ENCODE data around the gene RPUSD1. TPM values are rescaled to one million over a fixed set of nuclear protein-coding genes. Genes with fewer than 3 reads are reported as not detected.

The RPUSD1 gene
- total RNA-seq, 1 experiment from 2014 or later = 48.6 TPM

DNA sequence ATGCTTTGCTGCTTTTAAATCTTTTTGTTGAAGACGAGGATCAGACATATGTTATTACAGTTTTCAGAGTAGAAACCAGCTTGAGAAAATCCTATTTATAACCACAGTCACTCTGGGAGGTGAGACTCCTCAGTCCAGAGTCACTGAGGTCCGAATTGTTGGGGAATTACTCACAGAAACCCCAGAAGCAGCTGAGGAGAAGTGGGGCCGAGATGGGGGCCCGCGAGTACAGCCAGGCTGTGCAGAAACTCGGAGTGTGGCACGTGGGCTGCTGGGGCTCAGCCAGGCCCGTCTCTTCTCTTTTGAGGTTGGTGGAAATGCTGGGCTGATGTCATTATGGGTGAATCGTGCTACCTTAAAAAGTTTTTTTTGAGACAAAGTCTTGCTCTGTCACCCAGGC, 26.8 kb upstream of the RPUSD1 start:
- Histone ChIP-seq H3K4me2 (ENCODE audit: insufficient read depth, insufficient read length, low read length) (no peak overlapping the region), H2BK20ac (ENCODE audit: low read depth, low read length, poor library complexity, severe bottlenecking) (no peak overlapping the region), H3K27me3 (ENCODE audit: insufficient read depth, low read length) (no peaks in the 10 kb centered on the region; the same call in 1 of the 2 replicates), H2BK120ac (ENCODE audit: low read depth, low read length, poor library complexity, severe bottlenecking) (no peak overlapping the region), H4K8ac (replicated peaks; ENCODE audit: insufficient read length, low read depth, low read length) (no peak overlapping the region), H2AK5ac (ENCODE audit: insufficient read length, low read length) (no peak overlapping the region), H3K14ac (ENCODE audit: insufficient read depth, low read length) (no peak overlapping the region), H3K9ac (ENCODE audit: extremely low read depth, insufficient read length, low read length) (no peak overlapping the region), H4K91ac (ENCODE audit: insufficient read length, low read depth, low read length) (no peak overlapping the region), H2BK5ac (ENCODE audit: insufficient read length, low read length) (no peak overlapping the region), H3T11ph (ENCODE audit: low read length) (no peak overlapping the region), H3K79me1 (ENCODE audit: insufficient read depth, low read depth, low read length, poor library complexity, severe bottlenecking) (no peaks in the 10 kb centered on the region), H3K4ac (ENCODE audit: low read depth, low read length) (no peak overlapping the region), H2BK12ac (ENCODE audit: insufficient read length, low read depth, low read length) (no peak overlapping the region), H2BK15ac (ENCODE audit: low read depth, low read length) (no peak overlapping the region), H3K9me3 (ENCODE audit: control insufficient read depth, low read depth, low read length) (no peaks in the 10 kb centered on the region), H3K23me2 (ENCODE audit: insufficient read length, low read depth, low read length, poor library complexity, severe bottlenecking) (peaks cover 5% of the 10 kb centered on the region), H3K23ac (ENCODE audit: insufficient read length, low read depth, low read length) (no peak overlapping the region), H3K4me1 (ENCODE audit: insufficient read depth, low read length) (no peaks in the 10 kb centered on the region), H2AFZ (ENCODE audit: low read length) (no peak overlapping the region), H4K5ac (ENCODE audit: insufficient read length, low read depth, low read length) (no peak overlapping the region), H3K56ac (ENCODE audit: insufficient read length, low read depth, low read length) (no peak overlapping the region), H3K27ac (ENCODE audit: insufficient read length, low read depth, low read length) (no peak overlapping the region), H3K79me2 (ENCODE audit: insufficient read depth, low read length) (no peaks in the 10 kb centered on the region), H4K20me1 (ENCODE audit: control insufficient read depth, insufficient read depth, insufficient read length) (no peaks in the 10 kb centered on the region), H3K18ac (ENCODE audit: insufficient read length, low read depth, low read length) (no peak overlapping the region)
- no CpG with 5 or more reads among the region's 9 CpGs for WGBS (ENCODE audit: extremely low coverage, insufficient read length, low lambda C conversion rate)
- DNase-seq = no peak
- Mint-ChIP-seq H3K36me3 (ENCODE audit: insufficient read depth in 1 of 3, low read depth in 3 of 3) (no peaks in the 10 kb centered on the region), H3K9me3 (0 out of 5 replicates have a peak, but pooled peaks cover 0 to 3% of the 10 kb centered on the region in 2 experiments), H3K4me1 (peaks cover 2% of the 10 kb centered on the region in 2 experiments; a peak in 3 of 4 replicates), H3K27ac (no peak overlapping the region; a peak in 1 of 7 replicates), H3K4me3 (no peak overlapping the region), H3K27me3 (ENCODE audit: low read depth) (peaks cover 34% of the 10 kb centered on the region)
- TF ChIP-seq CTCF (conservative IDR thresholded peaks at IDR 0.05) = no peak

Data from H9 (cell line).